ENCODE data around the gene ADAMTS6.

The ADAMTS6 gene

GRCh38 chr5:65482736-65483545 is 1.2 kb upstream of the ADAMTS6 start:
- TF ChIP-seq LEF1 (IDR thresholded peaks at IDR 0.05; ENCODE audit: borderline replicate concordance) (no peak), ZNF384 (IDR thresholded peaks at IDR 0.05) (0 out of 2 replicates have a peak, but pooled peaks have one; percentile 3)
- CTCF ChIA-PET: interaction anchor here (0.6 to 1.8 kb wide), 9 partner anchors 19 to 1254 kb away, joined by 3 to 9 read pairs (median 3); no protein-coding TSS in a partner anchor
- DNase-seq (ENCODE audit: extremely low spot score): peak; percentile 10
- POLR2A ChIA-PET: interaction anchor here (1.1 to 3.1 kb wide), 4 partner anchors 79 to 543 kb away, joined by 3 to 16 read pairs (median 8); no protein-coding TSS in a partner anchor

- CTCF ChIA-PET: interaction anchor here (0.6 to 1.8 kb wide), 5 partner anchors 180 to 1253 kb away, joined by 3 to 9 read pairs (median 3); no protein-coding TSS in a partner anchor
- POLR2A ChIA-PET: interaction anchor here (1.0 to 3.1 kb wide), 5 partner anchors 80 to 671 kb away, joined by 3 to 16 read pairs (median 6); no protein-coding TSS in a partner anchor
- DNase-seq (ENCODE audit: extremely low spot score): no peak
- TF ChIP-seq ZNF384 (IDR thresholded peaks at IDR 0.05) (peak; percentile 72), ARNT (IDR thresholded peaks at IDR 0.05) (no peak), NFRKB (IDR thresholded peaks at IDR 0.05) (no peak), FOXA1 (IDR thresholded peaks at IDR 0.05) (no peak), PKNOX1 (IDR thresholded peaks at IDR 0.05) (no peak), SP1 (IDR thresholded peaks at IDR 0.05) (no peak), CTBP1 (IDR thresholded peaks at IDR 0.05; ENCODE audit: borderline replicate concordance) (no peak), HDGF (IDR thresholded peaks at IDR 0.05; ENCODE audit: borderline replicate concordance) (no peak)
Measured at GRCh38 chr5:65482296-65482735, 596 bp upstream of the ADAMTS6 start.

GRCh38 chr5:65481171-65481581 is 544 bp downstream of the ADAMTS6 start:
- ChIA-PET CTCF (interaction anchor here (0.6 to 0.9 kb wide), 4 partner anchors 37 to 444 kb away, joined by 3 read pairs; no protein-coding TSS in a partner anchor), POLR2A (interaction anchor here (0.9 to 3.1 kb wide), 5 partner anchors 82 to 670 kb away, joined by 3 to 16 read pairs (median 4); partner anchors contain the start of genes CENPK and PPWD1)
- TF ChIP-seq L3MBTL2 (conservative IDR thresholded peaks at IDR 0.05): no peak
- peak; percentile 67; the same call in 1 of the 2 replicates for TF ChIP-seq ZNF384 (IDR thresholded peaks at IDR 0.05)
- no peak for TF ChIP-seq ELF4 (IDR thresholded peaks at IDR 0.05)
- DNase-seq (ENCODE audit: extremely low spot score): no peak

- CTCF ChIA-PET: interaction anchor here (0.6 to 0.9 kb wide), 2 partner anchors 39 to 380 kb away, joined by 3 read pairs; no protein-coding TSS in a partner anchor
- 0 out of 2 replicates have a peak, but pooled peaks have one; percentile 13 for TF ChIP-seq PKNOX1 (IDR thresholded peaks at IDR 0.05)
- no peak for TF ChIP-seq L3MBTL2 (conservative IDR thresholded peaks at IDR 0.05)
- POLR2A ChIA-PET: interaction anchor here (0.9 kb wide), 1 partner anchor 445 kb away, joined by 4 read pairs; no protein-coding TSS in a partner anchor
- peak; percentile 25 for DNase-seq (ENCODE audit: extremely low spot score)
Measured at GRCh38 chr5:65480306-65480865, 1.3 kb downstream of the ADAMTS6 start.

GRCh38 chr5:65479527-65479926 is 2.2 kb downstream of the ADAMTS6 start:
- ChIA-PET CTCF (no interaction called here), POLR2A (interaction anchor here (1.1 kb wide), 1 partner anchor 409 kb away, joined by 3 read pairs; no protein-coding TSS in a partner anchor)
- no peak for DNase-seq (ENCODE audit: extremely low spot score)
- TF ChIP-seq ZNF384 (IDR thresholded peaks at IDR 0.05): no peak
- TF ChIP-seq FOXK2 (IDR thresholded peaks at IDR 0.05): no peak
- no peak for TF ChIP-seq BHLHE40 (IDR thresholded peaks at IDR 0.05; ENCODE audit: borderline replicate concordance)

- ChIA-PET POLR2A (no interaction called here), CTCF (interaction anchor here (0.6 kb wide), 1 partner anchor 258 kb away, joined by 3 read pairs; no protein-coding TSS in a partner anchor)
- TF ChIP-seq ELF4 (IDR thresholded peaks at IDR 0.05): no peak
- no peak for TF ChIP-seq CTBP1 (IDR thresholded peaks at IDR 0.05; ENCODE audit: borderline replicate concordance)
- TF ChIP-seq NFRKB (IDR thresholded peaks at IDR 0.05): no peak
- TF ChIP-seq BHLHE40 (IDR thresholded peaks at IDR 0.05; ENCODE audit: borderline replicate concordance): no peak
- no peak for TF ChIP-seq SP1 (IDR thresholded peaks at IDR 0.05)
- no peak for TF ChIP-seq FOXM1 (IDR thresholded peaks at IDR 0.05; ENCODE audit: borderline replicate concordance)
- no peak for TF ChIP-seq ZNF384 (IDR thresholded peaks at IDR 0.05)
- TF ChIP-seq FOXA1 (IDR thresholded peaks at IDR 0.05): no peak
- no peak for TF ChIP-seq SUZ12 (IDR thresholded peaks at IDR 0.05)
- TF ChIP-seq FOXK2 (IDR thresholded peaks at IDR 0.05): no peak
- TF ChIP-seq PKNOX1 (IDR thresholded peaks at IDR 0.05): no peak
- TF ChIP-seq ARNT (IDR thresholded peaks at IDR 0.05): no peak
- no peak for TF ChIP-seq HDGF (IDR thresholded peaks at IDR 0.05; ENCODE audit: borderline replicate concordance)
- DNase-seq (ENCODE audit: extremely low spot score): no peak
Measured at GRCh38 chr5:65478336-65478735, 3.4 kb downstream of the ADAMTS6 start.

GRCh38 chr5:65475895-65476294 is 5.8 kb downstream of the ADAMTS6 start:
- ChIA-PET CTCF (no interaction called here), POLR2A (no interaction called here)
- DNase-seq (ENCODE audit: extremely low spot score): no peak
- no peak for TF ChIP-seq FOXA1 (IDR thresholded peaks at IDR 0.05)
- no peak for TF ChIP-seq SUZ12 (IDR thresholded peaks at IDR 0.05)
- TF ChIP-seq LEF1 (IDR thresholded peaks at IDR 0.05; ENCODE audit: borderline replicate concordance): no peak
- no peak for TF ChIP-seq ZNF384 (IDR thresholded peaks at IDR 0.05)
- no peak for TF ChIP-seq CTBP1 (IDR thresholded peaks at IDR 0.05; ENCODE audit: borderline replicate concordance)
- TF ChIP-seq FOXM1 (IDR thresholded peaks at IDR 0.05; ENCODE audit: borderline replicate concordance): no peak
- TF ChIP-seq HDGF (IDR thresholded peaks at IDR 0.05; ENCODE audit: borderline replicate concordance): no peak
- no peak for TF ChIP-seq TARDBP (IDR thresholded peaks at IDR 0.05)
- TF ChIP-seq SP1 (IDR thresholded peaks at IDR 0.05): no peak
- TF ChIP-seq L3MBTL2 (conservative IDR thresholded peaks at IDR 0.05): no peak
- TF ChIP-seq PKNOX1 (IDR thresholded peaks at IDR 0.05): no peak
- TF ChIP-seq ELF4 (IDR thresholded peaks at IDR 0.05): no peak
- TF ChIP-seq BHLHE40 (IDR thresholded peaks at IDR 0.05; ENCODE audit: borderline replicate concordance): no peak
- no peak for TF ChIP-seq FOXK2 (IDR thresholded peaks at IDR 0.05)
- TF ChIP-seq ARNT (IDR thresholded peaks at IDR 0.05): no peak
- no peak for TF ChIP-seq NFRKB (IDR thresholded peaks at IDR 0.05)
